Stomach (tissue), 4 donors: Measurements from ENCODE around the gene IL16.

ENCODE experiments used
- POLR2A ChIP-seq, 4 donors: fragments of 450-650 bp; IDR thresholded peaks; one replicate each; pipeline ENCODE4 v1.6.1; 2016; ENCODE audit warnings: antibody characterized with exemption in 4 of 4, control low read depth in 2 of 4, mild to moderate bottlenecking in 1 of 4, moderate library complexity in 1 of 4
- POLR2AphosphoS5 ChIP-seq, 3 donors: sonication (generic); formaldehyde crosslinking; IDR thresholded peaks; one replicate each; pipeline ENCODE4 v1.6.1; 2016; ENCODE audit warnings: antibody characterized with exemption in 3 of 3
- TF ChIP-seq, protein P1 (sequence below), 7 experiments: fragments of 450-650 bp in 4 of 7; fragments of 200-600 bp in 3 of 7; sonication (generic) in 3 of 7; IDR thresholded peaks; one replicate each; pipeline ENCODE4 v1.5.1; 2016 to 2019; ENCODE audit warnings: antibody characterized with exemption in 7 of 7, control low read depth in 2 of 7, mild to moderate bottlenecking in 1 of 7

DNA sequence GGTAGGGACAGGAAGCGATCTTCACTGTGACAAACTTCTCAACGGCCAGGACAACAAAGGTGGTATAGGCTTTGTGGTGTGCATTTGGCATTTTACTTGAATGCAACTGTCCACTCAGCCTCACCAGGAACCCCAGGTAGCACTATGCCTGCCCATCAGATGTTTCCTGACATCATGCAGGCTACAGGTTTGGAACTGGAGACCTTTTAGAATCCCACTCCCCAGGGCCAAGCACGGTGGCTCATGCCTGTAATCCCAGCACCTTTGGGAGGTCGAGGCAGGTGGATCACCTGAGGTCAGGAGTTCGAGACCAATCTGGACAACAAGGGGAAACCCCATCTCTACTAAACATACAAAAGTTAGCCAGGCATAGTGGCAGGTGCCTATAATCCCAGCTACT is 117.7 kb downstream of the IL16 start:
- TF ChIP-seq, protein P1, sequence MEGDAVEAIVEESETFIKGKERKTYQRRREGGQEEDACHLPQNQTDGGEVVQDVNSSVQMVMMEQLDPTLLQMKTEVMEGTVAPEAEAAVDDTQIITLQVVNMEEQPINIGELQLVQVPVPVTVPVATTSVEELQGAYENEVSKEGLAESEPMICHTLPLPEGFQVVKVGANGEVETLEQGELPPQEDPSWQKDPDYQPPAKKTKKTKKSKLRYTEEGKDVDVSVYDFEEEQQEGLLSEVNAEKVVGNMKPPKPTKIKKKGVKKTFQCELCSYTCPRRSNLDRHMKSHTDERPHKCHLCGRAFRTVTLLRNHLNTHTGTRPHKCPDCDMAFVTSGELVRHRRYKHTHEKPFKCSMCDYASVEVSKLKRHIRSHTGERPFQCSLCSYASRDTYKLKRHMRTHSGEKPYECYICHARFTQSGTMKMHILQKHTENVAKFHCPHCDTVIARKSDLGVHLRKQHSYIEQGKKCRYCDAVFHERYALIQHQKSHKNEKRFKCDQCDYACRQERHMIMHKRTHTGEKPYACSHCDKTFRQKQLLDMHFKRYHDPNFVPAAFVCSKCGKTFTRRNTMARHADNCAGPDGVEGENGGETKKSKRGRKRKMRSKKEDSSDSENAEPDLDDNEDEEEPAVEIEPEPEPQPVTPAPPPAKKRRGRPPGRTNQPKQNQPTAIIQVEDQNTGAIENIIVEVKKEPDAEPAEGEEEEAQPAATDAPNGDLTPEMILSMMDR (IDR thresholded peaks at IDR 0.05) = no peak
- no peak for TF ChIP-seq POLR2A (IDR thresholded peaks at IDR 0.05)
- no peak for TF ChIP-seq POLR2AphosphoS5 (IDR thresholded peaks at IDR 0.05)
